ENCODE measurements around the gene CLCA4. TPM values are rescaled to one million over a fixed set of nuclear protein-coding genes. Genes with fewer than 3 reads are reported as not detected.

Gene CLCA4
- total RNA-seq, 2 donors from 2014 or later: not detected

DNA sequence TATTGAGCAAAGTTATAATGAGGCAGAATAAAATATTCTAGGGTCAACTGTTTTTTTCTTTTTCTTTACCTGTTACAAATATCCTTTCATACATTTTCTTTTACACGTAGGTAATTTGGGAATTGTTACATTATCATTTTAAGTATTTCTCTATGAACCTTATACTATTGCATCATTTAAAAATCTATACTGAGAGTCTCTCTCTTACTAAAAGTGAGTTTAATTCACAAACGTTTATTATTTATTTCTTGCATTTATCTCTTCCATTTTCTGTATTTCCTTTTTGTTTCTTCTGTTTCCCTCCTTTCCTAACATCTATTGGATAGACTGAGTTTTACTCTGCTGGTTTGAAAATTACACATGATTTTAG is 25.4 kb upstream of the CLCA4 start:
- no peak overlapping the region for H3K27ac Mint-ChIP-seq
- H3K36me3 Mint-ChIP-seq: no peaks in the 10 kb centered on the region
- ATAC-seq (no peak), DNase-seq (ENCODE audit: low spot score in 2 of 2) (no peak)
- no peaks in the 10 kb centered on the region for H3K9me3 Mint-ChIP-seq

DNA sequence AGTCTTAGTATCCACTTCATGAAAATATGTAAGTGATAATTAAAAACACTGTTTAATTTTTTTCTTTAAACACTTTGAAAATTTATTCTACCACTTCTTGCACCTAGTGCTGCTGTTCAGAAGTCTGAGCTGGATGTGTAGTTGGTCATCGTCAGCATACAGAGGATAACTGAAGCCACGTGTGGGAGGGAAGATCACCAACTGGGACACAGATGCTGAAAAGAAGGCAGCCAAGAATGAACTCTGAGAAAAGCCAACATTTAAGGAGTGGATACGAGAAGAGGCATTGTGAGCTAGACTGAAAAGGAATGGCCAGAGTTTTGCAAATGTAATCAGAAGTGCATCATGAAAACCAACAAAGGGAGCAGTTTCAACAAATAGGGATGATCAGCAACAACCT is 24.6 kb upstream of the CLCA4 start:
- Mint-ChIP-seq H3K9me3 (no peaks in the 10 kb centered on the region), H3K36me3 (no peaks in the 10 kb centered on the region)
- no peak for ATAC-seq

DNA sequence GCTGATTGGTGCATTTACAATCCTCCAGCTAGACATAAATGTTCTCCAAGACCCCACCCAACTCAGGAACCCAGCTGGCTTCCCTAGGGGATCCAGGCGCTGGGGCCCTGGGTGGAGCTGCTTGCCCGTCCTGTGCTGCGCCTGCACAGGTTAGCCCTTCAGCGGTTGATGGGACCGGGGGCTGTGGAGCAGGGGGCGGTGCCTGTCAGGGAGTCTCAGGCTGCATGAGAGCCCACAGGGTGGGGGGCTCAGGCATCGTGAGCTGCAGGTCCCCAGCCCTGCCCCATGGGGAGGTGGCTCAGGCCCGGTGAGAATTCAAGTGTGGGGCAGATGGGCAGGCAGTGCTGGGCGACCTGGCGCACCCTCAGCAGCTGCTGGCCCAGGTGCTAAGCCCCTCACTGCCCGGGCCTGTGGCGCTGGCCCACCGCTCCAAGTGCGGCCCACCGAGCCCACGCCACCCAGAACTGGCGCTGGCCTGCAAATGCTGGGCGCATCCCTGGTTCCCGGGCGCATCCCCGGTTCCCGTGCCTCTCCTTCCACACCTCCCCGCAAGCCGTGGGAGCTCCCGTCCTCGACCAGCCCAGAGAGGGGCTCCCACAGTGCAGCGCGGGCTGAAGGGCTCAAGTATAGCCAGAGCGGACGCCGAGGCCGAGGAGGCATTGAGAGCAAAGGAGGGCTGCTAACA is 23.1 kb upstream of the CLCA4 start:
- Mint-ChIP-seq H3K27ac (no peak overlapping the region), H3K36me3 (no peaks in the 10 kb centered on the region), H3K9me3 (no peaks in the 10 kb centered on the region)
- no peak for DNase-seq (ENCODE audit: low spot score in 2 of 2)
- ATAC-seq: no peak

More for the DNA sequence above, 24.6 kb upstream of the CLCA4 start:
- DNase-seq (ENCODE audit: low spot score in 2 of 2): no peak
- H3K27ac Mint-ChIP-seq: no peak overlapping the region

DNA sequence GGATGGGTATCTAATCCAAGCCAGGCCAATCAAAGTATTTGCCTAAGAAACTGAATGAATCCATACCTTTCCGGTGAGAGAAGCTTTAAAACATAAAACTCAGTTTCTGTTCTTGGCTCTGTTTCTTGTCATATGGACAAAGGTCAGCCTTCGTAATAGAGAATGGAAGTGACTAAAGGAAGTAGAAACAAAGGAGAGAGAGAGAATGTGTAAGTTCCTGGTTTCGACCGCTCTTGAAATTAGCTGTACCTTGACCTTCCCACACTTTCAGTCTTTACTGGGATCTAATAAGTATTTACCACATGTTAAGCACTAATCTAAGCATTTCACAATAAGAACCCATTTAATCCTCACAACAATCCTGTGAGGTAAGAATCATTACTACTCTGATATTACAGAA is 19.6 kb upstream of the CLCA4 start:
- Mint-ChIP-seq H3K36me3 (no peaks in the 10 kb centered on the region), H3K9me3 (no peaks in the 10 kb centered on the region), H3K27ac (no peak overlapping the region)
- DNase-seq (ENCODE audit: low spot score in 2 of 2): no peak
- ATAC-seq: no peak

DNA sequence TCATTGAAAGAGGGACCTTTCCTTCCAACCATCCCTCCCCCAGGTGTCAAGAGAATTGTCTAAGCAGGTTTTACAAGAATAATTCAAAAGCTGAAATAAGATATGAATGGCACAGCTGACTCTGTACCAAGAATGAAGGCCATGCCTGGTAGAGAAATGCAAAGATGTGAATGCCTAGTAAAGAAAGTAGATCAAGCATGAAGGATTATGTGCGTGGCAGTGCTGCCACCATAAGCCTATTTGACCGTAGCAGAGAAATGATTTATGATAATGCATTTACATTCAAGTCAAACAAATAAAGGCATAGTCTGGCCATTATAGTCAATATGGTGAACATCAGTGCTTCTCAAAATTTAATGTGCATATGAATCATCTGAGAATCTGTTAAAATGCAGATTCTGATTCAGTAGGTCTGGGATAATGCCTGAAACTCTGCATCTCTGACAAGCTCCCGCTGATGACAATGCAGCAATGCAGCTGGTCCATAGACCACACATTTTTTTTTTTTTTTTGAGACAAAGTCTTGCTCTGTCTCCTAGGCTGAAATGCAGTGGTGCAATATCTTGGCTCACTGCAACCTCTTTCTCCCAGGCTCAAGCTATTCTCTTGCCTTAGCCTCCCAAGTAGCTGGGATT is 16.6 kb upstream of the CLCA4 start:
- no peak for DNase-seq (ENCODE audit: low spot score in 2 of 2)
- no peak for ATAC-seq
- Mint-ChIP-seq H3K27ac (no peak overlapping the region), H3K36me3 (no peaks in the 10 kb centered on the region), H3K9me3 (no peaks in the 10 kb centered on the region)

DNA sequence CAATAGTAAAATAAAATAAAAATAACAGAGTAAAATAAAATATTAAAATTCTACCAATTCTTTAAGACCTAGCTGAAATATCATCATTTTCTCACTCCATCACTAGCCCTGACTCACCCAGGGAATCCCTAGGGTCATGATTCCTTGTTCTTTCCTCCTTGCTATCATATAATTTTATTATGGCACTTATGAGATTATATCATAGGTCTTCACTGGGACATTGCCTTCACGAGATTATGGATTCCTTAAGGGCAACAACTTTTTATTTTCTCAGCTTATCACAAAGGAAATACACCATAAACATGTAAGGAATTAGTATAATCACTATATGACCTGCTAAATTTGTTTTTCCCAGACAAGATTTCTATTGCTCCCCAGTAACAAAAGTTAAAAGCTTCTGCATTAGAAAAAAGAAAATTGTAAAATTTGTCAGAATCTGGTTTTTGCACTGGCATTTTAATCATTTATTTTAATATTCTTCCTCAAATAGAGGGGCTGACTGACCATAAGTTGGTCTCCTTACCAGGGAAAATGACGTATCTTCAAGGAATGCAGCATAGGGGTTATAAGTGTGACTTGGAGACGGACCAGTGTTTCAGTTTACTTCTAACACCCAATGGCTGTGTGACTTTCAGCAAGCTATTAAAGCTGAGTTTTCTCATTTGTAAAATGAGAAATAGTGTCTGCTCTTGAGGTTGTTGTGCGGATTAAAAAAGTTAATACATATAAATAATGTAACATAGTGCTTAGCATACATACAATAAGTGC is 8.8 kb upstream of the CLCA4 start:
- DNase-seq (ENCODE audit: low spot score in 2 of 2) (no peak), ATAC-seq (no peak)
- Mint-ChIP-seq H3K36me3 (no peaks in the 10 kb centered on the region), H3K27ac (no peak overlapping the region), H3K9me3 (no peaks in the 10 kb centered on the region)

DNA sequence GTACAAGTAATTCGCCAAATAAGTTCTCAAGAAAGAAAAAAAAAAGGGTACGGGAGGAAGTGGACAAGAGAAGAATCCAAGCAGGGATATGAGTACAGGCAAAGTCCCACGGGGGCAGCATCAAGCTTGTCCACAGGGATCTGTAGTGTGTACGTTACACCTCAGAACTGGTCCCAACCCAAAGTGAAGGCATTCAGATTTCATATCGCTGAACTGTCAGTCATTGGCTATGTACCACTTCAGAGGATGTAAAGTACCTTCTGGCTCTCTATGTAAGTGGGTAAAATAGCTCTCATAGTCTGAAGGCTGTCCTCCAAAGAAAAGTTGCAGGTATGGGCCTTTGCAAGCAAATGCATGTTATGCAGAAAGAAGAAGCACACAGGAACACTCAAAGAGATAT is 8.1 kb upstream of the CLCA4 start:
- no peaks in the 10 kb centered on the region for H3K36me3 Mint-ChIP-seq
- H3K9me3 Mint-ChIP-seq: no peaks in the 10 kb centered on the region
- ATAC-seq: no peak
- H3K27ac Mint-ChIP-seq: no peak overlapping the region
- no peak for DNase-seq (ENCODE audit: low spot score in 2 of 2)

DNA sequence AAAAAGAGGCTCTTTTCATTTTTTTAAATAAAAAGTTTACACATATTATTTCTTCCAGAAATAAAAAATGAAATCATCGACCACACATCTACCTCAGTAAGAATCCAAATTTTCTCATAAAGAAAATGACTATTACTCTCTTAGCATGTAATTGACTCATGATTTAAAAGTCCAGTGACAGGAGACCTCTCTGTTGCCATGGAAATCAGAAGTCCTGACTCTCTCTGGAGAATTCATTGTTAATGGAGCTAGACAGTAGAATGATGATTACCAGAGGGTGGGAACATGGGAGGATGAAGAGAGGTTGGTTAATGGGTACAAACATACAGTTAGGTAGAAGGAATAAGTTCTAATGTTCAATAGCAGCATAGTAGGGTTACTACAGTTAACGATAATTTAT is 5.0 kb upstream of the CLCA4 start:
- no peak for ATAC-seq
- H3K36me3 Mint-ChIP-seq: no peaks in the 10 kb centered on the region
- H3K9me3 Mint-ChIP-seq: no peaks in the 10 kb centered on the region
- no peak overlapping the region for H3K27ac Mint-ChIP-seq
- no peak for DNase-seq (ENCODE audit: low spot score in 2 of 2)

DNA sequence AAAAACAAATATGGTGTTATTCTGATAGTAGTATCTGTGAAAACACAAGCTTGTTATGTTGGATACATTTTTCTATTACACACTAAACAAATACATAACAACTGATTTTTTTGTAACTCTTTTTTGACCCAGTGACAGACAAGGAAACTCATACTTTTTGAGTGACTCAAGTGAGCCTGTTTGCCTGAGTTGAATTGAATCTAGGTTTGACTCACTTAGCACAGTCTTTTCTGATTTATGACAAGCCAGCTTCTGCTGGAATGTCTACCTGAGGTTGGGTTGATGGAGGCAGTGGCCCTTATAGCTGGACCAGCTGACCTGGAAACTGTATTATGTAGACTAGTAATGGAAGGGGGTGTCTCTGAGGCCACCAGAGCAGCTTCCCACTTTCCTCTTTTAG is 4.2 kb upstream of the CLCA4 start:
- no peak overlapping the region for H3K27ac Mint-ChIP-seq
- no peak for DNase-seq (ENCODE audit: low spot score in 2 of 2)
- no peak for ATAC-seq
- no peaks in the 10 kb centered on the region for H3K36me3 Mint-ChIP-seq
- H3K9me3 Mint-ChIP-seq: no peaks in the 10 kb centered on the region

DNA sequence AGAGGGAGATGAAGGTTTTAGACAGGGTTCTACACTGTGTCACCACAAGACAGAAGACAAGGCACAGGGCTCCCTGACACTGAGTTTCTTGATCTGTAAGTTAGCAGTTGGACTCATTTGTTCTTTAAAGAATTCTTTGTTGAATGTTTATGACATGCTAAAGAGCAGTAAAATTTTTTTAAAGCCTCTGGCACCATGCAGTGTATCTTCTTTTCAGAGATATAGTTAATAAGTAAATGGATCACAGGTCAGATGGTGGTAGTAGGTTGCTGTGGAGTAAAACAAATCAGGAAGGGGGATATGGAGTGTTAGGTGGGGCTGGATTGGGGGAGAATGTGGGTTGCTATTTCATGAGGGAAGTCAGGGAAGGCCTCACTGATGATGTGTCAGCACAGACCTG is 2.0 kb downstream of the CLCA4 start:
- no peaks in the 10 kb centered on the region for H3K9me3 Mint-ChIP-seq
- DNase-seq (ENCODE audit: low spot score in 2 of 2) (no peak), ATAC-seq (no peak)
- no peak overlapping the region for H3K27ac Mint-ChIP-seq
- H3K36me3 Mint-ChIP-seq: no peaks in the 10 kb centered on the region

DNA sequence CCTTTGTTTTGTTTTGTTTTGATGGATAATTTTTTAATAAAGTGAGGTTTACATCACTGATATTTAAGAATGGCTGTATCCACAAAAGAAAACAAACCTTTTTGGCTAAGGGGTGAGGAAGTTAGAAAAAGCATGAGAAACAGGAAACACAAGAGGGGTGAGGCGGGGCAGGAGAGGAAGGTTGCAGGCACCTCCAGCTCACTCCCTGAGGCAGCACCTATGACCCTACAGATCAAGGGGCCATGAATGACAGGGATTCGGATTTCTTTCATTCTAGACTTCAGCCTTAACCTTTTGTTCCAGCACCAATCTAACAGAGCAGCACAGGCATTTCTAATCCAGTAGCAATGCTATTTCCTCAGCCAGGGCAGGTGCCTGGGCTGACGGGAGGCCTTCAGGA is 4.4 kb downstream of the CLCA4 start:
- H3K9me3 Mint-ChIP-seq: no peaks in the 10 kb centered on the region
- no peak overlapping the region for H3K27ac Mint-ChIP-seq
- no peak for DNase-seq (ENCODE audit: low spot score in 2 of 2)
- ATAC-seq: no peak
- no peaks in the 10 kb centered on the region for H3K36me3 Mint-ChIP-seq

DNA sequence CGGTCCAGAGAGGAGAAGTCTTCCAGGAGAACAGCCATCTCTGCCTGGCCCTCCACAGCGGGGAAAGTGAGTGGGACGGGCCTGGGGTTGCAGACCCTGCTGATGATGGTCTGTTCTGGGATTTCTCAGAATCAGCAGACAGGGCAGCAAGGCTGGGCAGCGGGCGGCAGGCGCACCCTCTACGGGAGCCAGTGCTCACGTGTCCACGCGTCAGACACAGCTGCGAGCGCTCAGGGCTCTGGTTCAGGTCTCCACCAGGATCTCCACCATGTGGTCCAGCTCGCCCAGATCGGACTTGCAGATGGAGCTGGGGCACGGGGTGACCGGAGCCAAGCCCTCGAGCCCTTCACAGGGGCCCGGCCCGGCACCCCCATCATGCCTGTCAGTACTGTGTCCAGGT is 5.5 kb downstream of the CLCA4 start:
- no peak for DNase-seq (ENCODE audit: low spot score in 2 of 2)
- no peak overlapping the region for H3K27ac Mint-ChIP-seq
- no peak for ATAC-seq
- peaks cover 1 to 3% of the 10 kb centered on the region in 2 donors for H3K9me3 Mint-ChIP-seq
- H3K36me3 Mint-ChIP-seq: no peaks in the 10 kb centered on the region

DNA sequence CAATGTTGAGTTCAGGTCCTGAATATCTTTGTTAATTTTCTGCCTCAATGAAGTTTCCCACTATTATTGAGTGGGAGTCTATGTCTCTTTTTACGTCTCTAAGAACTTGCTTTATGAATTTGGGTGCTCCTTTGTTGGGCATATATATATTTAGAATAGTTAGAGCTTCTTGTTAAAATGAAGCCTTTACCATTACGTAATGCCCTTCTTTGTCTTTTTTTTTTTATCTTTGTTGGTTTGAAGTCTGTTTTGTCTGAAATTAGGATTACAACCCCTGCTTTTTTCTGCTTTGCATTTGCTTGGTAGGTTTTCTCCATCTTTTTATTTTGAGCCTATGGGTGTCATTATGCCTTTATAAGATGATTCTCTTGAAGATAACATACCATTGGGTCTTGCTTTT is 10.9 kb downstream of the CLCA4 start:
- H3K27ac Mint-ChIP-seq: no peak overlapping the region
- H3K36me3 Mint-ChIP-seq: peaks cover 7 to 19% of the 10 kb centered on the region in 2 donors
- ATAC-seq: no peak
- DNase-seq (ENCODE audit: low spot score in 2 of 2): no peak
- H3K9me3 Mint-ChIP-seq: peaks cover 15 to 17% of the 10 kb centered on the region in 2 donors

DNA sequence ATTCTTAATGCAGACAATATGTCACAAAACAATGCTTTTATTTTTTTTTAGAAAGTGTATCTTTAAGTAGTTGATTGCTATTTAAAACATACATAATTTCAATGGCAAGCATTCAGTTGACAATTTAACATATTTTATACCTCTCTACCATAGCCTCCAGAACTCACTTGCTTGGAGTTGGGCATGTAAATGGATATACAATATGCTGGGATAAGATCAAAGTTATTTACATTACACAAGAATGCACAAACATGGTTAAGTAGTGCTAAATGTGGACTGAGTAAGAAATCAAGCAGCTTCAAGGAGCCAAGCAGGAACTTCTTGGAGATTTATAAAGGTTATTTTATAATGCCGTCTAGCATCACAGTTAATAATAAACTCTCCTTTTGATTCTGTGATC is 17.0 kb downstream of the CLCA4 start:
- DNase-seq (ENCODE audit: low spot score in 2 of 2): no peak
- H3K9me3 Mint-ChIP-seq: peaks cover 2 to 5% of the 10 kb centered on the region in 2 donors
- H3K27ac Mint-ChIP-seq: no peak overlapping the region
- ATAC-seq: no peak
- peaks cover 3 to 9% of the 10 kb centered on the region in 2 donors for H3K36me3 Mint-ChIP-seq

DNA sequence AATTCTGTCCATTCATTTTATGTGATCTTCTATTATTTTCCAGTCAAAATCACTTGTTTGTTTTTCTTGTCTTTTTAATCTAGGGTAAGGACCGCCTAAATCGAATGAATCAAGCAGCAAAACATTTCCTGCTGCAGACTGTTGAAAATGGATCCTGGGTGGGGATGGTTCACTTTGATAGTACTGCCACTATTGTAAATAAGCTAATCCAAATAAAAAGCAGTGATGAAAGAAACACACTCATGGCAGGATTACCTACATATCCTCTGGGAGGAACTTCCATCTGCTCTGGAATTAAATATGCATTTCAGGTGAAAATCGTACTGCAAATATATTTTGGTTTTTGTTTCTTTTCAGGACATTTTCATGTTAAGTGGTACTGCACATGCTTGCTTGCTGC is 20.5 kb downstream of the CLCA4 start:
- ATAC-seq: no peak
- Mint-ChIP-seq H3K27ac (no peak overlapping the region), H3K9me3 (no peaks in the 10 kb centered on the region), H3K36me3 (no peaks in the 10 kb centered on the region)
- no peak for DNase-seq (ENCODE audit: low spot score in 2 of 2)

DNA sequence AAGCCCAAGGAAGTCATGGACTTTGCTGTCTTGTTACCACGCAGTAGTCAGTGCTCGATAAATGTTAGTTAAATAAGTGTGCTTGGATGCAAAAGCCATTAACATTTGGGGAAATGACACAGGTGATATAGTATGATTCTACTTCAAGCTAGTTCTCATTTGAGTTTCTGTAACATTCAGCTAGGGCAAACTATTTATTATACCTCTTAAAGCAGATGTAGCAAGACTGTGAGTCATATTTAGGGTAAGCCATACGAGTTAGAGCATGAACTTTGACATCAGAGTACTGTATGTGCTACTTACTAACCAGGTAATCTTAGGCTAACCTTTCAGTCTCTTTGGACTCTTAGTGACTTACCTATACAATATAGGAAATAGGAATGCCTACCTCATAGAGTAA is 21.0 kb downstream of the CLCA4 start:
- no peak for DNase-seq (ENCODE audit: low spot score in 2 of 2)
- H3K9me3 Mint-ChIP-seq: no peaks in the 10 kb centered on the region
- no peak overlapping the region for H3K27ac Mint-ChIP-seq
- H3K36me3 Mint-ChIP-seq: no peaks in the 10 kb centered on the region
- no peak for ATAC-seq

DNA sequence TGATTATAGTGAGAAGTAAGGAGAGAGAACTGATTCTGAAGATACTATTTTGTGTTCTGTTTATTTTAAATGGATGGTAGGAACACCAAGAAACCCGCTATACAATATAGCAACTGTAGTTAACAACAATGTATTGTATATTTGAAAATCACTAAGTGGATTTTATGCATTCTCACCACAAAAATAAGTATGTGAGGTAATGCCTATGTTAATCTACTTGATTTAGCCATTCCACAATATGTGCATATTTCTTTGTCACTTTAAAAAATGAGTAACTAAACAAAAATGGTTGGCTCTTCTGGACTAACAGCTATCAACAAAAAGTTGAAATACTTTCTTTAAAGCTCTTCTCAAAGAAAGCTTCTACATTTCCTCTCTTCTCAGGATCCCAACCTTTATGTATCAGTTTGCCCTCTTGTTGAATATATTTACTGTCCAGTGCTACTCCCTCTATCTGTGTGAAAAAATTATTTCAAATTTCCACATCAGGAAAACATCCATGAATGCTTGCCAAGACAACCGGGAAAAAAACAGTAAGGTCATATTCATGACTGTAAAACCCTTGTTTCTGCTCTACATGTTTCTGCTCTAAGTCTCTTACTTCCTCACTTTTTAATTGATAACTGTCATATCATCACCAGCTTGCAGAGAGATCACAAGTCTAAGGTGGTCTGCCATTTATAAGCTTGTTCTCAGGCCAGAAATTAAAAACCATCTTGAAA is 27.0 kb downstream of the CLCA4 start:
- H3K9me3 Mint-ChIP-seq: no peaks in the 10 kb centered on the region

More for the DNA sequence above, 27.0 kb downstream of the CLCA4 start:
- DNase-seq (ENCODE audit: low spot score in 2 of 2): no peak
- no peak for ATAC-seq
- Mint-ChIP-seq H3K36me3 (no peaks in the 10 kb centered on the region), H3K27ac (no peak overlapping the region)

Measured in activated naive CD4-positive, alpha-beta T cell treated with anti-CD3 and anti-CD28 coated beads, Interleukin-2, amount 50 U/mL, for 72 hours (primary cell).